Fibroblast of lung (primary cell): Measurements from ENCODE around the gene TRIM6. TPM values are rescaled to one million over a fixed set of nuclear protein-coding genes. Genes with fewer than 3 reads are reported as not detected.
A peak's percentile ranks its signal among the peaks of the same experiment; 100 is the strongest.
"Not testable (repeated sequence)": the region's sequence is repeated elsewhere in the genome, so short reads cannot be mapped to it uniquely, and the experiment has no call there.

ENCODE experiments used
- DNase-seq, 2 donors: peaks; one replicate each; pipeline versions ENCODE4 v3.0.0 to v3.0.0-alpha.2; 2010; ENCODE audit warnings: low read depth in 2 of 2
- H2AFZ ChIP-seq: 2 replicates; pipeline ENCODE4 v1.5.1; 2012; ENCODE audit warnings: low read length, control low read depth, inconsistent platforms
- H3K27ac ChIP-seq: 2 replicates; pipeline ENCODE4 v1.5.1; 2011; ENCODE audit warnings: low read length, control low read depth; ENCODE audit not compliant: insufficient read depth
- H3K27me3 ChIP-seq: 2 replicates; pipeline ENCODE4 v1.5.1; 2011; ENCODE audit warnings: mild to moderate bottlenecking, low read length; ENCODE audit not compliant: control insufficient read depth, insufficient read depth
- H3K36me3 ChIP-seq: 2 replicates; pipeline ENCODE4 v1.5.1; 2011; ENCODE audit warnings: low read length; ENCODE audit not compliant: control insufficient read depth, insufficient read depth
- H3K4me1 ChIP-seq: 2 replicates; pipeline ENCODE4 v1.5.1; 2011; ENCODE audit warnings: low read length; ENCODE audit not compliant: control insufficient read depth, insufficient read depth; ENCODE audit errors: extremely low read depth
- H3K4me2 ChIP-seq: 2 replicates; pipeline ENCODE4 v1.5.1; 2011; ENCODE audit warnings: low read length, control low read depth; ENCODE audit not compliant: insufficient read depth; ENCODE audit errors: extremely low read depth
- H3K4me3 ChIP-seq, 4 experiments: fragments of 200-600 bp in 1 of 4; sonication (generic) in 1 of 4; replicated peaks in 1 of 4; 2 replicates each; pipeline ENCODE4 v1.5.1; 2011 to 2016; ENCODE audit warnings: low read length in 4 of 4, low read depth in 3 of 4, mild to moderate bottlenecking in 3 of 4, control low read depth in 2 of 4, inconsistent platforms in 1 of 4, mixed read lengths in 1 of 4; ENCODE audit not compliant: insufficient read depth in 1 of 4; ENCODE audit errors: control extremely low read depth in 1 of 4
- H3K79me2 ChIP-seq: 2 replicates; pipeline ENCODE4 v1.5.1; 2012; ENCODE audit warnings: mild to moderate bottlenecking, low read length, inconsistent platforms; ENCODE audit not compliant: control insufficient read depth, insufficient read depth
- H3K9ac ChIP-seq: 2 replicates; pipeline ENCODE4 v1.5.1; 2011; ENCODE audit warnings: mild to moderate bottlenecking, low read length, control low read depth; ENCODE audit not compliant: insufficient read depth
- H3K9me3 ChIP-seq: 2 replicates; pipeline ENCODE4 v1.5.1; 2012; ENCODE audit warnings: low read depth, low read length; ENCODE audit not compliant: control insufficient read depth, insufficient read depth
- H4K20me1 ChIP-seq: 2 replicates; pipeline ENCODE4 v1.5.1; 2011; ENCODE audit warnings: low read length; ENCODE audit not compliant: control insufficient read depth, insufficient read depth; ENCODE audit errors: extremely low read depth
- CTCF ChIP-seq, 2 donors: IDR thresholded peaks in 1 of 2; conservative IDR thresholded peaks in 1 of 2; 1 replicate in 1 of 2; 2 replicates in 1 of 2; pipeline ENCODE4 v1.5.1; 2011 to 2012; ENCODE audit warnings: low read length in 2 of 2, control low read depth in 1 of 2, inconsistent platforms in 1 of 2, low read depth in 1 of 2, mild to moderate bottlenecking in 1 of 2
- EZH2 ChIP-seq: IDR thresholded peaks from 2 replicates; pipeline ENCODE4 v1.5.1; 2012; ENCODE audit warnings: low read length, control low read depth, mild to moderate bottlenecking; ENCODE audit errors: missing control alignments
- polyA plus RNA-seq, 2 donors: library from polyadenylated mRNA; depleted of rRNA in 1 of 2; stranded (reverse) in 1 of 2; unstranded in 1 of 2; fragments of >200 nt; gene quantifications; 2 replicates each; pipeline ENCODE4 v1.2.1, GENCODE V29; 2011 to 2012; ENCODE audit warnings: missing spikeins in 1 of 2
- total RNA-seq: library from RNA; depleted of rRNA; stranded (reverse); fragments of >200 nt; gene quantifications from 2 replicates; pipeline ENCODE4 v1.2.1, GENCODE V29; 2014

TRIM6 gene
- total and polyA plus RNA-seq, 2 donors (not counting 1 experiment from before 2014, with no cell fraction given), result 8.2 to 8.6 TPM

GRCh38 chr11:5600374-5600851 lies 4.0 kb downstream of the TRIM6 start:
- Histone ChIP-seq H2AFZ (peak overlapping the region; percentile 79), H3K27me3 (no peaks in the 10 kb centered on the region), H3K4me3 (no peak overlapping the region), H3K36me3 (no peaks in the 10 kb centered on the region), H3K4me1 (peaks cover 12% of the 10 kb centered on the region), H3K9me3 (no peaks in the 10 kb centered on the region), H3K79me2 (peaks cover 2% of the 10 kb centered on the region), H3K4me2 (peak overlapping the region; percentile 46), H3K9ac (no peak overlapping the region), H4K20me1 (no peaks in the 10 kb centered on the region), H3K27ac (peak overlapping the region; percentile 60)
- TF ChIP-seq EZH2 (no peak), CTCF (conservative IDR thresholded peaks at IDR 0.05 in 1 of 2, IDR thresholded peaks at IDR 0.05 in 1 of 2; ENCODE audit: low read depth in 1 of 2, low read length in 2 of 2) (peak; percentile 97 to 98)
- peak; percentile 86 to 92 for DNase-seq

- H3K4me2 ChIP-seq, H3K9ac ChIP-seq, H3K36me3 ChIP-seq, H3K27ac ChIP-seq, H3K4me3 ChIP-seq, H3K9me3 ChIP-seq, H3K79me2 ChIP-seq, H2AFZ ChIP-seq, H4K20me1 ChIP-seq, H3K27me3 ChIP-seq: not testable (repeated sequence)
- H3K4me1 ChIP-seq, result peaks cover 10% of the 10 kb centered on the region
- peak in 1 of 2 donors; percentile 60 for DNase-seq
Measured at GRCh38 chr11:5602791-5603190, 6.4 kb downstream of the TRIM6 start.

- H4K20me1 ChIP-seq, result no peaks in the 10 kb centered on the region
- no peaks in the 10 kb centered on the region for H3K36me3 ChIP-seq
- peaks cover 6% of the 10 kb centered on the region for H3K4me1 ChIP-seq
- H3K4me2 ChIP-seq, result no peak overlapping the region
- no peak overlapping the region for H3K27ac ChIP-seq
- no peak overlapping the region for H2AFZ ChIP-seq
- H3K9me3 ChIP-seq, result no peaks in the 10 kb centered on the region
- no peak overlapping the region for H3K9ac ChIP-seq
- no peaks in the 10 kb centered on the region for H3K27me3 ChIP-seq
- TF ChIP-seq CTCF (conservative IDR thresholded peaks at IDR 0.05 in 1 of 2, IDR thresholded peaks at IDR 0.05 in 1 of 2; ENCODE audit: low read depth in 1 of 2, low read length in 2 of 2), result no peak
- TF ChIP-seq EZH2, result no peak
- H3K79me2 ChIP-seq, result no peaks in the 10 kb centered on the region
- no peak overlapping the region for H3K4me3 ChIP-seq
- DNase-seq, result no peak
Measured at GRCh38 chr11:5603326-5603725, 6.9 kb downstream of the TRIM6 start.
